ENCODE data around the gene GTF2A1L.
A peak's percentile ranks its signal among the peaks of the same experiment; 100 is the strongest.

GTF2A1L gene, protein sequence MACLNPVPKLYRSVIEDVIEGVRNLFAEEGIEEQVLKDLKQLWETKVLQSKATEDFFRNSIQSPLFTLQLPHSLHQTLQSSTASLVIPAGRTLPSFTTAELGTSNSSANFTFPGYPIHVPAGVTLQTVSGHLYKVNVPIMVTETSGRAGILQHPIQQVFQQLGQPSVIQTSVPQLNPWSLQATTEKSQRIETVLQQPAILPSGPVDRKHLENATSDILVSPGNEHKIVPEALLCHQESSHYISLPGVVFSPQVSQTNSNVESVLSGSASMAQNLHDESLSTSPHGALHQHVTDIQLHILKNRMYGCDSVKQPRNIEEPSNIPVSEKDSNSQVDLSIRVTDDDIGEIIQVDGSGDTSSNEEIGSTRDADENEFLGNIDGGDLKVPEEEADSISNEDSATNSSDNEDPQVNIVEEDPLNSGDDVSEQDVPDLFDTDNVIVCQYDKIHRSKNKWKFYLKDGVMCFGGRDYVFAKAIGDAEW

DNA sequence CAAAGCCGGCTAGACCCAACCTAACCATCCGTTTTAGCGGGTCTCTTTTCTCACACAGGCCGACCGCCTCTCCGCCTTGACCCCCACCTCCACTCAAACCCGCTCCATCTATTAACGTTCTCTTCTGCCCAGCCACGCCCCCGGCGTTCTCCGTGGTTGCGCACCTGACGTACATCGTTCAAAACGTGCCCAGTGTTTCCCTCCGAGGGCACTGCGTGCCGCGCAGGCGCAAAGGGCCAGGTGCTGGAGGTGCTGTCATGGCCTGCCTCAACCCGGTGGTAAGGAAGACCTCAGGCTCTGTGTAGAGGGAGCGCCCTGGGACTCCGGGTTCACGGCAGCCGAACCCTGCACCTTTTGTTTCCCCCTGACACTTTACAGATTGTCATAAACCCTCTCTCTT lies at the start of gene GTF2A1L:
Gene GTF2A1L, plus strand, starts transcription at position 239 of the 400 bp plus-strand sequence. Its CDS starts 19 bp downstream, at position 258.
- no peak within 1 kb of the TSS for H3K4me3 ChIP-seq
- H3K9me3 ChIP-seq = no peaks in the 10 kb centered on the region
- no peaks in the 10 kb centered on the region for H3K4me1 ChIP-seq
- no peak for DNase-seq (ENCODE audit: low spot score in 2 of 2)
- no peaks in the 10 kb centered on the region for H3K36me3 ChIP-seq (replicated peaks)
- no peaks in the 10 kb centered on the region for H3K27me3 ChIP-seq (ENCODE audit: low read depth)
- in situ Hi-C loops (cut with MboI; ENCODE audit: low sequenced_read_pairs) = loop anchor here (25.0 kb wide), 1 partner anchor 320 kb away; no protein-coding TSS in a partner anchor

DNA sequence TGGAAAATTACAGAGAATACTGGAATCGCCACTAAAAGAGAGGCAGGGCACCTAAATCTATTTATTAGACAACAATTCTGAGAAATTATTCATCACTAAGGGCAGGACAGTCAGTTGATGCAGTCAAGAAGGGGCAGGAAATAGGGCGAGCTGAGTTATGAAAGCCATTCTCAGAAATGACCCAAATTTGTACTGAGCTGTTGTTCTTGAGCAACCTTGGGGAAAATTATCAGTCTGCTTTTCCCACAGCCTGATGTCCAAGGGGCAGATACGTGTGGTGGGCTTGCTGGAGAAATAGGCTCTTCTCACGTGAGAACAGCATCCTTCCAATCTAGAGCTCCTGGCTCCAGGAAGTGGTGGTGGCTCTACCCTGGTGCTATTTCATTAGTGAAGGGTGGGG lies 49.1 kb upstream of the GTF2A1L start:
- Histone ChIP-seq H3K36me3 (replicated peaks) (no peaks in the 10 kb centered on the region), H3K4me1 (peaks cover 7% of the 10 kb centered on the region), H3K4me3 (no peak overlapping the region), H3K27me3 (ENCODE audit: low read depth) (no peaks in the 10 kb centered on the region), H3K9me3 (no peaks in the 10 kb centered on the region)
- in situ Hi-C loops (cut with MboI; ENCODE audit: low sequenced_read_pairs) = no loop called here
- no peak for DNase-seq (ENCODE audit: low spot score in 2 of 2)

DNA sequence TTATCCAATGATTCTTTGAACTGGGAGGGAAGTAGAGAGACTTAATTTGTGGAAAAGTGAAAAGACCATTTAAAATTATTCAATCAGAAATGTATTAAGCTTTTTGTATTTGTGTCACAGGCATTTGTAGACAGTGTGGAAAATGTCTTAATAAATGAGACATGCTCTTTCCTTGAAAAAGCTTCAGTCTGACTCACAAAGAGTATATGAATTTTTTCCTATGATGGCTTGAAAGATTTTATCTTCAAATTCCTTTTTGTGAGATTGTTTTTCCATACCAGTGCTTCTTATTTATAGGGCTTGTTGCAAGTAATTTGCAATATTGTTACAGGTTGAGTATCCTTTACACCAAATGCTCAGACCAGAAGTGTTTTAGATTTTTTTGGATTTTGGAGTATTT lies 48.2 kb upstream of the GTF2A1L start:
- no peak overlapping the region for H3K4me3 ChIP-seq
- no peaks in the 10 kb centered on the region for H3K9me3 ChIP-seq
- no peaks in the 10 kb centered on the region for H3K36me3 ChIP-seq (replicated peaks)
- no peaks in the 10 kb centered on the region for H3K27me3 ChIP-seq (ENCODE audit: low read depth)
- H3K4me1 ChIP-seq = peaks cover 7% of the 10 kb centered on the region
- no peak for DNase-seq (ENCODE audit: low spot score in 2 of 2)
- in situ Hi-C loops (cut with MboI; ENCODE audit: low sequenced_read_pairs) = no loop called here

DNA sequence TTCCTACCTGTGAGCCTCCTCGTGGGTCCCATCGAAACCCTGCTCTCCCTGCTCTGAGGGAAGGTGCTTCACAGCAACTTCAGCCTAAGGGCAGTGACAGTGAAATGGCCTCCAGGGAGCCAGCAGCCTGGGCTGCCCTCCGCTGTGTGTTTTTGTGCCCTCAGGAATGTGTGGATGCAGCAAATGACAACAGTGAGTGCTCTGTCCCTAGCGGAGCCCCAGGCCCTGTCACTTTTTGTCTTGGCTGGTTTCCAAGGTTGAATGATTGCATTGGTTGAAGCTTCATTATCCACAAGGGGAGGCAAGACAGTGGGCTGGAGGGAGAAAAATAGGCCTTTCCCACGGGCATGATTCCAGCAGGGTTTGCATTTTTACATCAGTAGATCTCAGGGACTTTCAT lies 44.8 kb upstream of the GTF2A1L start:
- Histone ChIP-seq H3K4me3 (no peak overlapping the region), H3K36me3 (replicated peaks) (no peaks in the 10 kb centered on the region), H3K4me1 (peaks cover 7% of the 10 kb centered on the region), H3K9me3 (no peaks in the 10 kb centered on the region), H3K27me3 (ENCODE audit: low read depth) (no peaks in the 10 kb centered on the region)
- in situ Hi-C loops (cut with MboI; ENCODE audit: low sequenced_read_pairs) = no loop called here
- peak; percentile 14 to 52 for DNase-seq (ENCODE audit: low spot score in 2 of 2)

DNA sequence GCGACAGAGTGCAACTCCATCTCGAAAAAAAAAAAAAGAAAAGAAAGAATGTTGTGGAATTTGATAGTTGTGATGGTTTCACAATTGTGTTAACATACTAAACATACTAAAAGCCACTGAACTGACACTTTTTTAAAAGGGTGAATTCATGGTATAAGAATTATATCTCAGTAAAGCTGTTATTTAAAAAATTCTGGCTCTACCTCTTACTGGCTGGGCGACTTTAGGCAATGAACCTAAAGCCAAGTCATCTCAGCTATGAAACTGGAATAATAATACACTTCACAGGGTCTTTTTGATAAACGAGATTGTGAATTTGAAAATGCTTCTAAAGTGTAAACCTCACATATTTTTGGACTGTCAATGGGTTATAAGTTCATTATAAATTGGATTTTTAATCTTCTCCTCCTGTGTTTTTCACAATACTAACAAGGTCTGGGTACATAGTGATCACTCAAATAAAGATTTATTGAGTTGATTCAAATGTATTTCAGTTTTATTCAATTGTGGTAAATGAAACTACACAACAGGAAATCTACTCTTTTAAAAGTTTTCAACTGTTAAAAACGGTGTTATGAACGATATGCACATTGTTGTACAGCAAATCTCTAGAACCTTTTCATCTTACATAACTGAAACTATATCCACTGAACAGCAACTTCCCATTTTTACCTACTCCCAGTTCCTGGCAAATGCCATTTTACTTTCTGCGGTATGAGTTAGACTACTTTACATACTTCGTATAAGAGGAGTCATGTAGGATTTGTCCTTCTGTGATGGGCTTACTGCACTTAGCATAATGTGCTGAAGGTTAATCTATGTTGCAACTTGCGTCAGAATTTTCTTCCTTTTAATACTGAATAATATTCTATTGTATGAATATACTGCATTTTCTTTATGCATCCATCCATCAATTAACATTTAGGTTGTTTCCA lies 43.0 kb upstream of the GTF2A1L start:
- DNase-seq (ENCODE audit: low spot score in 2 of 2) = no peak
- Histone ChIP-seq H3K9me3 (no peaks in the 10 kb centered on the region), H3K36me3 (replicated peaks) (no peaks in the 10 kb centered on the region), H3K4me3 (no peak overlapping the region), H3K27me3 (ENCODE audit: low read depth) (no peaks in the 10 kb centered on the region), H3K4me1 (peaks cover 2% of the 10 kb centered on the region)
- in situ Hi-C loops (cut with MboI; ENCODE audit: low sequenced_read_pairs) = no loop called here

DNA sequence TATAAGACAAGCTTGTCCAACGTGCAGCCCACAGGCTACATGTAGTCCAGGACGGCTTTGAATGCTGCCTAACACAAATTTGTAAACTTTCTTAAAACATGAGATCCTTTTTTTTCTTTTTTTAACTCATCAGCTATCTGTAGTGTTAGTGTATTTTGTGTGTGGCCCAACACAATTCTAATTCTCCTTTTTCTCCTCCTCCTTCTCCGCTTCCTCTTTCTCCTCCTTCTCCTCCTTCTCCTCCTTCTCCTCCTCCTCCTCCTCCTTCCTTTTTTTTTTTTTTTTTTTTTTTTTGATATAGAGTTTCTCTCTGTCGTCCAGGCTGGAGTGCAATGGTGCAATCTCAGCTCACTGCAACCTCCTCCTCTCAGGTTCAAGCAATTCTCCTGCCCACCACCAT lies 39.3 kb upstream of the GTF2A1L start:
- H3K4me3 ChIP-seq = no peak overlapping the region
- 0 out of 2 replicates have a peak, but pooled peaks cover 2% of the 10 kb centered on the region for H3K4me1 ChIP-seq
- no peaks in the 10 kb centered on the region; the same call in 1 of the 2 replicates for H3K9me3 ChIP-seq
- H3K36me3 ChIP-seq (replicated peaks) = no peaks in the 10 kb centered on the region; the same call in 1 of the 2 replicates
- in situ Hi-C loops (cut with MboI; ENCODE audit: low sequenced_read_pairs) = no loop called here
- no peak for DNase-seq (ENCODE audit: low spot score in 2 of 2)
- H3K27me3 ChIP-seq (ENCODE audit: low read depth) = no peaks in the 10 kb centered on the region

DNA sequence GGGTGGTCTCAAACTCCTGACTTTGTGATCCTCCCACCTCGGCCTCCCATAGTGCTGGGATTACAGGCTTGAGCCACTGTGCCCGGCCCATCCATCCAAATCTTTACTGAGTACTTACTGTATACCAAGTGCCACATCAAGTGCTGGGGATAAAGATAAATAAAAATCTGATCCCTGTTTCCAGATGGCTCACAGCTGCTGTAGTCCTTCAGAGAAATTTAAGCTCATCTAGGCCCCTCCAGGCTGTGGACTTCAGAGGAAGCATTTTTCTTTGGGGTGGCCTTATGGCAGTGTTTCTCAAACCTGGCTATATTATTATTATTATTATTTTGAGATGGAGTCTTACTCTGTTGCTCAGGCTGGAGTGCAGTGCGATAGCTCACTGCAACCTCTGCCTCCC lies 33.7 kb upstream of the GTF2A1L start:
- in situ Hi-C loops (cut with MboI; ENCODE audit: low sequenced_read_pairs) = no loop called here
- Histone ChIP-seq H3K4me1 (peaks cover 31% of the 10 kb centered on the region), H3K36me3 (replicated peaks) (no peaks in the 10 kb centered on the region; the same call in 1 of the 2 replicates), H3K4me3 (no peak overlapping the region), H3K9me3 (no peaks in the 10 kb centered on the region; the same call in 1 of the 2 replicates), H3K27me3 (ENCODE audit: low read depth) (no peaks in the 10 kb centered on the region)
- DNase-seq (ENCODE audit: low spot score in 2 of 2) = no peak

DNA sequence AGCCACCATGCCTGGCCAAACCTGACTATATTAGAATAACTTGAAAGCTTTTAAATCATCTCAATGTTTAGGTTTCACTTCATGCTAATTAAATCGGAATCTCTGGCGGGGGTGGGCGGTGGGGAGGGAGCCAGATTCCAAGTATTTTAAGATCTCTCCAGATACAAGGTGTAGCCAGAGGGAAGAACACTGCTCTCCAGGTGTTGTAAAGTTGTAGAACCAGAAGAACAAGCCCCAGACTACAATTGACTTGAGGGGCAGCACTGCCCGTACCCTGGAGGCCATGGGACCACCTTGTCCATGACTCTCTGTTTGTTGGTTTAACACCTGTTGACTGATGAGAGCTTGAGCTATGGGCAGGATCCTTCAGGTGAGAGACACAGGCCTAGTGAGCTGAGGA lies 33.1 kb upstream of the GTF2A1L start:
- Histone ChIP-seq H3K36me3 (replicated peaks) (no peaks in the 10 kb centered on the region; the same call in 1 of the 2 replicates), H3K9me3 (no peaks in the 10 kb centered on the region; the same call in 1 of the 2 replicates), H3K4me3 (no peak overlapping the region), H3K4me1 (peaks cover 36% of the 10 kb centered on the region), H3K27me3 (ENCODE audit: low read depth) (no peaks in the 10 kb centered on the region)
- in situ Hi-C loops (cut with MboI; ENCODE audit: low sequenced_read_pairs) = no loop called here
- DNase-seq (ENCODE audit: low spot score in 2 of 2) = no peak

DNA sequence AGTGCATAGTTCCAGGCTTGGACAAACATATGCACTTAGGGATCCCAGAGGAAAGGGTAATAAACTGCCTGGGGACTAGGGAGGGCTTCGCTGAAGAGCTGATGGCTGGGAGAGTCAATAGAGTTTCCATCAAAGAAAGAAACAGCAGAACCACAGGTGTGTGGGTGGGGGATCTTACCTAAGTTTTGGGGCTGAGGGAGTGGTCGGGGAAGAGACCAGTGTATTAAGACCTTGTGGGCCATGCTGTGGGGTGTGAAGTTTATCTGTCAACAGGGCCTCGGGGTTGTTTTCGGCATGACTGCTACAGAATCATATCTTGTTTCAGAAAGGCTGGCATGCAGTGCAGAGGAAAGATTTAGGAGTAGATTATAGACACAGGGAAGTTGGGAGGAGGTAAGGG lies 31.2 kb upstream of the GTF2A1L start:
- in situ Hi-C loops (cut with MboI; ENCODE audit: low sequenced_read_pairs) = no loop called here
- DNase-seq (ENCODE audit: low spot score in 2 of 2) = no peak
- no peaks in the 10 kb centered on the region for H3K36me3 ChIP-seq (replicated peaks)
- no peak overlapping the region for H3K4me3 ChIP-seq
- no peaks in the 10 kb centered on the region for H3K9me3 ChIP-seq
- peaks cover 36% of the 10 kb centered on the region for H3K4me1 ChIP-seq
- H3K27me3 ChIP-seq (ENCODE audit: low read depth) = no peaks in the 10 kb centered on the region

DNA sequence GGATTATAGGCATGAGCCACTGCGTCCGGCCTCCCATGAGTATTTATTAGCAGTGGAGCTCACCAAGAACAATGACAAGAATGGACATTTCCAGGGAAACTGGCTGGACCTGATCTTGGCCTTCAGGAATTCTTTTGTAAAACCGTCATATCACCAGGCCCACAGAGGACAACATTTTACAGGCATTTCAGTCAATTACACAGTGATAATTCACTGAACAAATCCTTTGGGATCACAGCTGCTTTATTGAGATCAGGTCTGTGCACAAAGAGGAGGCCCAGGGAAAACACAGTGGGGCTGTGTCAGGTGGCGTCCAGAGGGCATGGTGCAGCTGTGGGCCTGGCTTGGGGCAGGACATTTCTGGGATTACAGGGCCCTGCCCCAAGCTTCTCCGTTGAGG lies 30.1 kb upstream of the GTF2A1L start:
- Histone ChIP-seq H3K27me3 (ENCODE audit: low read depth) (no peaks in the 10 kb centered on the region), H3K9me3 (no peaks in the 10 kb centered on the region), H3K4me1 (peaks cover 36% of the 10 kb centered on the region), H3K36me3 (replicated peaks) (no peaks in the 10 kb centered on the region), H3K4me3 (no peak overlapping the region)
- DNase-seq (ENCODE audit: low spot score in 2 of 2) = peak in 1 of 2 experiments; percentile 35
- in situ Hi-C loops (cut with MboI; ENCODE audit: low sequenced_read_pairs) = no loop called here

DNA sequence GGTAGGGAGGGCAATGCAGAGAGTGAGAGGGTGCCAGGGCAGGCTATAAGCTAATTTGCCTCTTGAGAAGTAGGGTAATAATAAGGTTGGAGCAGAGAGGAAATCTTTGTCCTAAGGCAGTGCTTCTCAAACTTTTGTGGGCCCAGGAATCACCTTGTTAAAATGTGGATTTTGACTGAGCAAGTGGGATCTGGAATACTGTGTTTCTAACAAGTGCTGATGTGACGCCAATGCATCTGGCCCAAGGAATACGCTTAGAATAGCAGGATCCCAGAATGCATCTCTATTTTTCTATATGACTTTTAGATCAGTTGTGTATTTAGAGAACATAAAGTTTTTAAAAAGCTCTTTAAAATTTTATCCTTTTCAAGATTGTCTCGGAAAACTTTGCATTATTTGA lies 29.7 kb upstream of the GTF2A1L start:
- no peaks in the 10 kb centered on the region for H3K36me3 ChIP-seq (replicated peaks)
- no peak overlapping the region for H3K4me3 ChIP-seq
- in situ Hi-C loops (cut with MboI; ENCODE audit: low sequenced_read_pairs) = no loop called here
- no peaks in the 10 kb centered on the region for H3K9me3 ChIP-seq
- no peak for DNase-seq (ENCODE audit: low spot score in 2 of 2)
- H3K4me1 ChIP-seq = peaks cover 36% of the 10 kb centered on the region
- no peaks in the 10 kb centered on the region for H3K27me3 ChIP-seq (ENCODE audit: low read depth)

DNA sequence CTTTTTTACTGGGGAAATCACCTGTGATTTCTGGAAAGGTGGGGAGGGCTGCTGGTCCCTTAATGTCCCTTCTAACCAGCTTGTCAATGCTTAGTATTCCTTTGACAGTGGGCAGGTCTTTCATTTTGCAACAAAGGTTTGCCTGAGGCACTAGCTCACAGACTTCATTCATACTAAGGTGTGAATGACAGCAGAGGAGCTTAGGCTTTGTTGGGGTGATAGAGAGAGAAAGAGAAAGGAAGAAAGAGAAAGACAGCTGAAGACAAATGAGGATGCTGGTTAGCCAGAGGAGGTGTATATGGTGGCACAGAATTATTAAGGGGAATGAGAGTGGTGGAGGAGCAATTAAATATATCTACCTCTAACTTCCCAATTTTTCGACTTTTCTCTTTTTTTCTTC lies 28.9 kb upstream of the GTF2A1L start:
- Histone ChIP-seq H3K9me3 (no peaks in the 10 kb centered on the region), H3K36me3 (replicated peaks) (no peaks in the 10 kb centered on the region), H3K27me3 (ENCODE audit: low read depth) (no peaks in the 10 kb centered on the region), H3K4me1 (peaks cover 36% of the 10 kb centered on the region), H3K4me3 (no peak overlapping the region)
- in situ Hi-C loops (cut with MboI; ENCODE audit: low sequenced_read_pairs) = no loop called here
- peak; percentile 57 to 68 for DNase-seq (ENCODE audit: low spot score in 2 of 2)

DNA sequence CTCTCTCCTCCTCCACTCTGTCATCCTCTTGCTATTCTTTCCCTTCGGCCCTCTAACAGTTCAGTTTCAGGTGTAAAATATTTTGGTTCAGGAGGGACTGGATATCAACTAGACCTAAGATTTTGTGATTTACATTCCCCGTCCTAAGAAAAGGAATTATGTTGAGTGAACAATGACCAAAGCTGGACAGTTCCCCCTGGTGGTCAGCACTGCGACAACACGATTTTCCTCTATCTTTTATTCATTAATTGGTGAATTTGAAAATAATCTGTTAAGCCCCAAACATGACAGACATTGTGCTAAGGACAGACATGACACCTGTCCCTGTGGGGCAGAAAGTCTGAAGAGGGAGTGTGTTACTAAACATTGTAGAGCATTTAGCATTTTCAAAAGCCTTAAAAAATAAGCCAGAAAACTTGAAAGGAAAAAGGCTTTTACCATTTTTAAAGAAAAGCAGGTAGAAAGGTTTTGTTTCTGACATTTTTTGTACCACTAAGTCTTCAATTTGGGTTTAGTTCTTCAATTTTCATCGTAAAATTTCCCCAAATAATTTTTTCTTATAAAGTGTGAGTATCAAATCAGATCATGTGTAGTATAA lies 28.4 kb upstream of the GTF2A1L start:
- no peaks in the 10 kb centered on the region for H3K36me3 ChIP-seq (replicated peaks)
- peak; percentile 61 to 68 for DNase-seq (ENCODE audit: low spot score in 2 of 2)

More for the DNA sequence above, 28.4 kb upstream of the GTF2A1L start:
- peaks cover 36% of the 10 kb centered on the region for H3K4me1 ChIP-seq
- no peaks in the 10 kb centered on the region for H3K9me3 ChIP-seq
- in situ Hi-C loops (cut with MboI; ENCODE audit: low sequenced_read_pairs) = no loop called here
- no peaks in the 10 kb centered on the region for H3K27me3 ChIP-seq (ENCODE audit: low read depth)
- H3K4me3 ChIP-seq = no peak overlapping the region

Data from HAP-1 (cell line).